ENCODE results near the gene AKT3. TPM values are rescaled to one million over a fixed set of nuclear protein-coding genes. Genes with fewer than 3 reads are reported as not detected.
"Not testable (repeated sequence)": the region's sequence is repeated elsewhere in the genome, so short reads cannot be mapped to it uniquely, and the experiment has no call there.

AKT3 gene
- total RNA-seq, 1 donor from 2014 or later: 35.0 TPM

GRCh38 chr1:243601720-243602119 lies 248.3 kb downstream of the AKT3 start:
- DNase-seq (ENCODE audit: low spot score): no peak

- DNase-seq (ENCODE audit: low spot score): no peak
Measured at GRCh38 chr1:243598433-243598832, 251.6 kb downstream of the AKT3 start.

GRCh38 chr1:243597383-243597782 lies 252.7 kb downstream of the AKT3 start:
- DNase-seq (ENCODE audit: low spot score): no peak

- DNase-seq (ENCODE audit: low spot score): no peak
Measured at GRCh38 chr1:243596431-243597062, 253.5 kb downstream of the AKT3 start.

- no peak for DNase-seq (ENCODE audit: low spot score)
Measured at GRCh38 chr1:243595527-243596210, 254.4 kb downstream of the AKT3 start.

- DNase-seq (ENCODE audit: low spot score): no peak
Measured at GRCh38 chr1:243594455-243594854, 255.6 kb downstream of the AKT3 start.

GRCh38 chr1:243589286-243589685 lies 260.8 kb downstream of the AKT3 start:
- DNase-seq (ENCODE audit: low spot score): not testable (repeated sequence)

GRCh38 chr1:243587823-243588560 lies 262.1 kb downstream of the AKT3 start:
- no peak for DNase-seq (ENCODE audit: low spot score)

GRCh38 chr1:243587285-243587684 lies 262.8 kb downstream of the AKT3 start:
- no peak for DNase-seq (ENCODE audit: low spot score)

GRCh38 chr1:243585982-243586381 lies 264.1 kb downstream of the AKT3 start:
- no peak for DNase-seq (ENCODE audit: low spot score)

GRCh38 chr1:243582326-243582725 lies 267.7 kb downstream of the AKT3 start:
- no peak for DNase-seq (ENCODE audit: low spot score)

- no peak for DNase-seq (ENCODE audit: low spot score)
Measured at GRCh38 chr1:243580984-243581383, 269.1 kb downstream of the AKT3 start.

- DNase-seq (ENCODE audit: low spot score): no peak
Measured at GRCh38 chr1:243580072-243580471, 270.0 kb downstream of the AKT3 start.

- DNase-seq (ENCODE audit: low spot score): no peak
Measured at GRCh38 chr1:243575070-243575469, 275.0 kb downstream of the AKT3 start.

- no peak for DNase-seq (ENCODE audit: low spot score)
Measured at GRCh38 chr1:243572940-243573339, 277.1 kb downstream of the AKT3 start.

GRCh38 chr1:243568793-243569192 lies 281.2 kb downstream of the AKT3 start:
- DNase-seq (ENCODE audit: low spot score): no peak

- DNase-seq (ENCODE audit: low spot score): no peak
Measured at GRCh38 chr1:243564814-243565213, 285.2 kb downstream of the AKT3 start.

- DNase-seq (ENCODE audit: low spot score): no peak
Measured at GRCh38 chr1:243563732-243564131, 286.3 kb downstream of the AKT3 start.

- DNase-seq (ENCODE audit: low spot score): no peak
Measured at GRCh38 chr1:243562473-243562872, 287.6 kb downstream of the AKT3 start.

GRCh38 chr1:243561588-243562319 lies 288.3 kb downstream of the AKT3 start:
- no peak for DNase-seq (ENCODE audit: low spot score)

GRCh38 chr1:243559575-243560162 lies 290.4 kb downstream of the AKT3 start:
- no peak for DNase-seq (ENCODE audit: low spot score)

- no peak for DNase-seq (ENCODE audit: low spot score)
Measured at GRCh38 chr1:243558576-243558975, 291.5 kb downstream of the AKT3 start.
